Lower leg skin (tissue), 3 donors: ENCODE data around the gene CABCOCO1.

Experiments used
- CTCF ChIP-seq, 3 donors: fragments of 450-650 bp; IDR thresholded peaks; one replicate each; pipeline ENCODE4 v1.5.1; 2016; ENCODE audit warnings: antibody characterized with exemption in 3 of 3, mild to moderate bottlenecking in 3 of 3, moderate library complexity in 2 of 3
- POLR2A ChIP-seq, 2 donors: fragments of 450-650 bp; IDR thresholded peaks; one replicate each; pipeline ENCODE4 v1.6.1; 2016 to 2017; ENCODE audit warnings: antibody characterized with exemption in 2 of 2, mild to moderate bottlenecking in 1 of 2, moderate library complexity in 1 of 2

- TF ChIP-seq POLR2A (IDR thresholded peaks at IDR 0.05) = no peak
- TF ChIP-seq CTCF (IDR thresholded peaks at IDR 0.05) = no peak
These were observed 95.0 kb downstream of the CABCOCO1 start for GRCh38 chr10:61757525-61758397.
